ENCODE data around the gene SPOCK3.

DNA sequence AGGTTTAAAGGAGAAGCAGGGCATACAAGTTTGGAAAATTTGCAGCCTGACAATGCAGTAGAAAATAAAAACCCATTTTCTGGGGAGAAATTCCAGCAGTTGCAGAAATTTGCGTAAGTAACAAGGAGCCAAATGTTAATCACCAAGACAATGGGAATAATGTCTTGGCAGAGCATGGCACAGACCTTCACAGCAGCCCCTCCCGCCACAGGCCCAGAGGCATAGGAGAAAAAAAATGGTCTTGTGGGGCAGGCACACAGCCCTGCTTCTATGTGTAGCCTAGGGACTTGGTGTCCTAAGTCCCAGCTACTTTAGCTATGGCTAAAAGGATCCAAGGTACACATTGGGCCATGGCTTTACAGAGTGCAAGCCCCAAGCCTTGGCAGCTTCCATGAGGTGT is 65.7 kb downstream of the SPOCK3 start:
- TF ChIP-seq, protein P1, sequence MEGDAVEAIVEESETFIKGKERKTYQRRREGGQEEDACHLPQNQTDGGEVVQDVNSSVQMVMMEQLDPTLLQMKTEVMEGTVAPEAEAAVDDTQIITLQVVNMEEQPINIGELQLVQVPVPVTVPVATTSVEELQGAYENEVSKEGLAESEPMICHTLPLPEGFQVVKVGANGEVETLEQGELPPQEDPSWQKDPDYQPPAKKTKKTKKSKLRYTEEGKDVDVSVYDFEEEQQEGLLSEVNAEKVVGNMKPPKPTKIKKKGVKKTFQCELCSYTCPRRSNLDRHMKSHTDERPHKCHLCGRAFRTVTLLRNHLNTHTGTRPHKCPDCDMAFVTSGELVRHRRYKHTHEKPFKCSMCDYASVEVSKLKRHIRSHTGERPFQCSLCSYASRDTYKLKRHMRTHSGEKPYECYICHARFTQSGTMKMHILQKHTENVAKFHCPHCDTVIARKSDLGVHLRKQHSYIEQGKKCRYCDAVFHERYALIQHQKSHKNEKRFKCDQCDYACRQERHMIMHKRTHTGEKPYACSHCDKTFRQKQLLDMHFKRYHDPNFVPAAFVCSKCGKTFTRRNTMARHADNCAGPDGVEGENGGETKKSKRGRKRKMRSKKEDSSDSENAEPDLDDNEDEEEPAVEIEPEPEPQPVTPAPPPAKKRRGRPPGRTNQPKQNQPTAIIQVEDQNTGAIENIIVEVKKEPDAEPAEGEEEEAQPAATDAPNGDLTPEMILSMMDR (IDR thresholded peaks at IDR 0.05): no peak
- TF ChIP-seq POLR2A (IDR thresholded peaks at IDR 0.05): no peak
